Activated naive CD8-positive, alpha-beta T cell treated with anti-CD3 and anti-CD28 coated beads, Interleukin-2, amount 10 ng/mL, durations not matched to agents 7 days and 5 days (primary cell): ENCODE data around the gene L3MBTL4. TPM values are rescaled to one million over a fixed set of nuclear protein-coding genes. Genes with fewer than 3 reads are reported as not detected.
"Not testable (repeated sequence)": the region's sequence is repeated elsewhere in the genome, so short reads cannot be mapped to it uniquely, and the experiment has no call there.

Source experiments
- ATAC-seq: fragments of 150-1000 bp; cut with Tn5 transposase; one replicate; pipeline ENCODE4 v1.10.0; 2021; ENCODE audit warnings: low read depth, moderate library complexity
- POLR2A ChIA-PET: fragments of 350-600 bp; sonication (Branson Sonifier 250); formaldehyde crosslinking; loops from one replicate; lab custom pipeline; 2021; ENCODE audit warnings: antibody characterized with exemption; lab: Charles Lee
- DNase-seq: peaks from one replicate; pipeline ENCODE4 v3.0.0; 2021
- H3K27ac Mint-ChIP-seq: one replicate; pipeline ENCODE4 v1.8.0; 2022; ENCODE audit warnings: mild to moderate bottlenecking, mixed read lengths
- H3K27me3 Mint-ChIP-seq: one replicate; pipeline ENCODE4 v1.8.0; 2022; ENCODE audit warnings: mild to moderate bottlenecking, moderate library complexity, mixed read lengths
- H3K36me3 Mint-ChIP-seq: one replicate; pipeline ENCODE4 v1.8.0; 2021; ENCODE audit warnings: mild to moderate bottlenecking, mixed read lengths
- H3K4me1 Mint-ChIP-seq: one replicate; pipeline ENCODE4 v1.8.0; 2021; ENCODE audit warnings: mixed read lengths
- H3K4me3 Mint-ChIP-seq: one replicate; pipeline ENCODE4 v1.8.0; 2022; ENCODE audit warnings: mild to moderate bottlenecking, moderate library complexity, mixed read lengths
- H3K9me3 Mint-ChIP-seq: one replicate; pipeline ENCODE4 v1.8.0; 2021; ENCODE audit warnings: mixed read lengths
- total RNA-seq, 2 experiments: library from RNA; stranded (reverse); gene quantifications; one replicate each; pipeline ENCODE4 v1.2.3, GENCODE V29; 2021

The L3MBTL4 gene
- total RNA-seq, 2 experiments from 2014 or later, result 0.08 to 0.09 TPM

GRCh38 chr18:6047596-6047995, 367.1 kb downstream of the L3MBTL4 start:
- H3K27ac Mint-ChIP-seq, DNase-seq, H3K36me3 Mint-ChIP-seq, H3K27me3 Mint-ChIP-seq, H3K9me3 Mint-ChIP-seq, ATAC-seq, H3K4me3 Mint-ChIP-seq, POLR2A ChIA-PET, H3K4me1 Mint-ChIP-seq: not testable (repeated sequence)

GRCh38 chr18:6044773-6045172, 369.9 kb downstream of the L3MBTL4 start:
- Mint-ChIP-seq H3K27me3 (peaks cover 7% of the 10 kb centered on the region), H3K36me3 (no peaks in the 10 kb centered on the region), H3K4me3 (no peak overlapping the region), H3K9me3 (peaks cover 4% of the 10 kb centered on the region), H3K27ac (no peak overlapping the region), H3K4me1 (no peaks in the 10 kb centered on the region)
- POLR2A ChIA-PET, result no interaction called here
- DNase-seq (no peak), ATAC-seq (no peak)

DNA sequence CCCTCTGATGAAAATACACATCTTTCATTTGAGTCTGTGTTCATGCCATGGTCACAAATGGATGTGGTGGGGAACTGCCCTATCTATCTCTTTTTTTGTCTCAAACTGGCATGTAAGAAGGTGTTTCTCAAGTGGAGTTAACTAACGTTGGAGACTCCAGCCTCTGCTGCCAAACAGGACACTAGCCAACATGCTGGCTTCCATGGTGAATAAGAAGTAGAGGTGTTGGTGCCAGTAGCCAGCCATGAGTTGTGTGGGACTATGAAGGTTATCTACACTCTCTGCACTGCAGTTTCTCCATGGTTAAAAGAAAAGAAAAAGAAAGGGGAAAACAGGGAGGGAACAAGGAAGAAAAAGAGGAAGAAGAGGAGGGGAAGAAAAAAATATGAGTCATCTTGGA, 370.4 kb downstream of the L3MBTL4 start:
- H3K4me3 Mint-ChIP-seq, result no peak overlapping the region
- peaks cover 7% of the 10 kb centered on the region for H3K27me3 Mint-ChIP-seq
- ATAC-seq (no peak), DNase-seq (no peak)
- POLR2A ChIA-PET, result no interaction called here
- no peak overlapping the region for H3K27ac Mint-ChIP-seq
- peaks cover 5% of the 10 kb centered on the region for H3K9me3 Mint-ChIP-seq
- H3K4me1 Mint-ChIP-seq, result no peaks in the 10 kb centered on the region
- H3K36me3 Mint-ChIP-seq, result no peaks in the 10 kb centered on the region

- no peak overlapping the region for H3K4me3 Mint-ChIP-seq
- H3K9me3 Mint-ChIP-seq, result peaks cover 9% of the 10 kb centered on the region
- POLR2A ChIA-PET, result no interaction called here
- DNase-seq (no peak), ATAC-seq (no peak)
- no peak overlapping the region for H3K27ac Mint-ChIP-seq
- H3K4me1 Mint-ChIP-seq, result no peaks in the 10 kb centered on the region
- H3K36me3 Mint-ChIP-seq, result no peaks in the 10 kb centered on the region
- H3K27me3 Mint-ChIP-seq, result no peaks in the 10 kb centered on the region
Measured at GRCh38 chr18:6039055-6039454, 375.7 kb downstream of the L3MBTL4 start.

DNA sequence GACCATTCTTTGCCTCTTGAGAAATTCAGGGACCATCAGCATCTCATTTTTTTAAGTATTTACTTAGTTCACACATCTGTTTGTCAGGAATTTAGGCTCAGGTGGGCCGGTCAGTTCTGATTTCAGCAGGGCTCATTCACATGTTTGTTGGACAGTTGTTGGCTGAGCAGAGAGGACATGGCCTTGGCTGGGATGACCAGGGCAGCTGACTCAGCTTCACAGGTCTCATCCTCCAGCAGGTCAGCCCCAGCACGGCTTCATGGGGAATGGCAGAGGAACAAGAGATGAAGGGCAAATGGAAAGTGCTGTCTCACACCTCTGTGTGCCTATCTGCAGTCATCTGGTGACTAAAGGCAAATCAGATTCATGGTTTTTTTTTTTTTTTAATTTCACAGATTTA, 383.3 kb downstream of the L3MBTL4 start:
- DNase-seq (no peak), ATAC-seq (no peak)
- Mint-ChIP-seq H3K27me3 (peaks cover 4% of the 10 kb centered on the region), H3K27ac (no peak overlapping the region), H3K36me3 (no peaks in the 10 kb centered on the region), H3K4me1 (no peaks in the 10 kb centered on the region), H3K9me3 (peaks cover 5% of the 10 kb centered on the region), H3K4me3 (no peak overlapping the region)
- POLR2A ChIA-PET, result no interaction called here

- no peak for DNase-seq
- Mint-ChIP-seq H3K4me1 (no peaks in the 10 kb centered on the region), H3K36me3 (no peaks in the 10 kb centered on the region), H3K4me3 (no peak overlapping the region), H3K27me3 (peaks cover 4% of the 10 kb centered on the region), H3K27ac (no peak overlapping the region), H3K9me3 (peaks cover 3% of the 10 kb centered on the region)
- POLR2A ChIA-PET, result no interaction called here
- ATAC-seq, result no peak
Measured at GRCh38 chr18:6031002-6031401, 383.7 kb downstream of the L3MBTL4 start.

GRCh38 chr18:6024745-6025248, 389.9 kb downstream of the L3MBTL4 start:
- H3K27me3 Mint-ChIP-seq, result peaks cover 4% of the 10 kb centered on the region
- H3K4me3 Mint-ChIP-seq, result no peak overlapping the region
- no peak for DNase-seq
- H3K9me3 Mint-ChIP-seq, result peaks cover 2% of the 10 kb centered on the region
- no peaks in the 10 kb centered on the region for H3K36me3 Mint-ChIP-seq
- no peak for ATAC-seq
- POLR2A ChIA-PET, result no interaction called here
- H3K4me1 Mint-ChIP-seq, result peaks cover 10% of the 10 kb centered on the region
- H3K27ac Mint-ChIP-seq, result no peak overlapping the region

- DNase-seq (no peak), ATAC-seq (no peak)
- Mint-ChIP-seq H3K9me3 (peaks cover 2% of the 10 kb centered on the region), H3K4me1 (peaks cover 10% of the 10 kb centered on the region), H3K27ac (no peak overlapping the region), H3K36me3 (no peaks in the 10 kb centered on the region), H3K27me3 (peaks cover 4% of the 10 kb centered on the region), H3K4me3 (no peak overlapping the region)
- POLR2A ChIA-PET, result no interaction called here
Measured at GRCh38 chr18:6023551-6023950, 391.2 kb downstream of the L3MBTL4 start.

DNA sequence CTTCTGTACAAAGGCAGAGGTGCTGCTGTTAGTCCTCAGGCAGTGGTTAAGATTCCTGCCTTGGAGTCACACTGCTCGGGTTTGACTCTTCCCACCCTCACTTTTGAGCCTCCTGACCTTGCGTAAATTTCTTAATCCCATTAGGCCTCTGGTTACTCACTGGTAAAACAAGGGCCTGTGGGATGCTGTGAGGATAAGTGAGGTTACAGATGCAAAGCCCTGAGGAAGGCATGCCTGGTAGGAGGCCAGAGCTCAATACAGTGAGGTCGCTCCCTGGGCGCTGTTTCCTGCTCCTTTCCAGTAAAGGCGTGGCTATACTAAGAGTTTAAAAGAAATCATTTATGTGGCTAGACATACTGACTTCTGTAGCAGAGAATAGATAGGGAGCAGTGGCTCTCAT, 391.9 kb downstream of the L3MBTL4 start:
- DNase-seq (no peak), ATAC-seq (no peak)
- Mint-ChIP-seq H3K4me3 (no peak overlapping the region), H3K4me1 (peaks cover 10% of the 10 kb centered on the region), H3K36me3 (no peaks in the 10 kb centered on the region), H3K27ac (no peak overlapping the region), H3K27me3 (peaks cover 4% of the 10 kb centered on the region), H3K9me3 (peaks cover 2% of the 10 kb centered on the region)
- POLR2A ChIA-PET, result no interaction called here

- DNase-seq (no peak), ATAC-seq (no peak)
- Mint-ChIP-seq H3K9me3 (no peaks in the 10 kb centered on the region), H3K27me3 (no peaks in the 10 kb centered on the region), H3K4me1 (peaks cover 10% of the 10 kb centered on the region), H3K27ac (no peak overlapping the region), H3K4me3 (no peak overlapping the region), H3K36me3 (no peaks in the 10 kb centered on the region)
- POLR2A ChIA-PET, result no interaction called here
Measured at GRCh38 chr18:6022074-6022444, 392.7 kb downstream of the L3MBTL4 start.

- Mint-ChIP-seq H3K4me1 (peaks cover 10% of the 10 kb centered on the region), H3K27ac (no peak overlapping the region), H3K4me3 (no peak overlapping the region), H3K9me3 (no peaks in the 10 kb centered on the region), H3K27me3 (no peaks in the 10 kb centered on the region), H3K36me3 (no peaks in the 10 kb centered on the region)
- DNase-seq (no peak), ATAC-seq (no peak)
- POLR2A ChIA-PET, result no interaction called here
Measured at GRCh38 chr18:6021306-6022073, 393.2 kb downstream of the L3MBTL4 start.

- H3K27me3 Mint-ChIP-seq, result no peaks in the 10 kb centered on the region
- H3K4me1 Mint-ChIP-seq, result peaks cover 10% of the 10 kb centered on the region
- POLR2A ChIA-PET, result no interaction called here
- ATAC-seq (no peak), DNase-seq (no peak)
- no peak overlapping the region for H3K27ac Mint-ChIP-seq
- H3K4me3 Mint-ChIP-seq, result no peak overlapping the region
- H3K36me3 Mint-ChIP-seq, result no peaks in the 10 kb centered on the region
- no peaks in the 10 kb centered on the region for H3K9me3 Mint-ChIP-seq
Measured at GRCh38 chr18:6018671-6019070, 396.0 kb downstream of the L3MBTL4 start.

- no peak overlapping the region for H3K4me3 Mint-ChIP-seq
- POLR2A ChIA-PET, result no interaction called here
- no peak for ATAC-seq
- no peaks in the 10 kb centered on the region for H3K27me3 Mint-ChIP-seq
- H3K27ac Mint-ChIP-seq, result no peak overlapping the region
- no peak for DNase-seq
- H3K36me3 Mint-ChIP-seq, result no peaks in the 10 kb centered on the region
- peaks cover 5% of the 10 kb centered on the region for H3K4me1 Mint-ChIP-seq
- no peaks in the 10 kb centered on the region for H3K9me3 Mint-ChIP-seq
Measured at GRCh38 chr18:6017171-6017570, 397.5 kb downstream of the L3MBTL4 start.

DNA sequence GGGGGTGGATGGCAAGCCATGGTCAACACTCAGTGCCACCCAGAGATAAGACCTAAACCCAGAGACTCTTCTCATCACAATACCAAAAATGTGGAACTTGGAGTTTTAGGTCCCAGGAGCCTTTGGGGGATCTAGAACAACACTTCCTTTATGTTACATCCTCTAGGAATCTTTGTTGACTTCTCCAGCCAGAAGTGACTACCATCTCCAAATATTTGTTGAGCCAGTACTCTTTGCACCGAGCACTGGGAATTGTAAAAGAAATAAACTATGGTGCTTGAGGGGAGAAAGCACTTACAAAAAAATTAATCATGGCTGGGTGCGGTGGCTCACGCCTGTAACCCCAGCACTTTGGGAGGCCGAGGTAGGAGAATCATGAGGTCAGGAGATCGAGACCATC, 399.3 kb downstream of the L3MBTL4 start:
- Mint-ChIP-seq H3K4me3 (no peak overlapping the region), H3K9me3 (no peaks in the 10 kb centered on the region), H3K27me3 (no peaks in the 10 kb centered on the region), H3K27ac (no peak overlapping the region), H3K4me1 (no peaks in the 10 kb centered on the region), H3K36me3 (no peaks in the 10 kb centered on the region)
- DNase-seq, result no peak
- ATAC-seq, result no peak
- POLR2A ChIA-PET, result no interaction called here
